ENCODE measurements around the gene CFAP300.

CFAP300 gene

DNA sequence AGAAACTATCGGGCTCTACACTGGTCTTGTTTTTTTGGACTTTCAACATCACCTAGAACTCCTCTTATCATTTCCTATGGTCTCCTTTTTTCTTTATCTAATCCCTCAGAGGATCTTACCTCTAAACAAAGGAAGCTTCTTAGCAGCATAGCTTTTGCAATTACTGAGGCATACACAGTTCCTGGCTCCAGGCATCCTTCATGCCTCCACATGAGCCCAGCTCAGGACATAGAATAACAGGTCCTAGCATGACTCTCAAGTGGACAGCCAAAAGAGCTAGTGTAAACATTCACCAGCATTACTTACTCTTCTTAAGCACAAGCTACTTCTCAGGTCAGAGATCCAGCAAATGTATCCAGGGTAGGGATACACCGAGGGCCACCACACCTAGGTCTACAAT is 17.1 kb downstream of the CFAP300 start:
- H3K4me1 ChIP-seq (ENCODE audit: insufficient read depth, low read length), result no peaks in the 10 kb centered on the region
- H3K4me3 ChIP-seq (ENCODE audit: low read depth in 1 of 2, low read length in 2 of 2), result no peak overlapping the region
- DNase-seq (no peak), ATAC-seq (ENCODE audit: insufficient read depth, low read depth) (no peak)
- H3K4me2 ChIP-seq (ENCODE audit: insufficient read depth, low read length), result no peak overlapping the region
- H2AFZ ChIP-seq (ENCODE audit: low read depth, low read length), result no peak overlapping the region
- H3K27me3 ChIP-seq (ENCODE audit: insufficient read depth, low read length, poor library complexity), result no peaks in the 10 kb centered on the region
- no peak overlapping the region for H3K27ac ChIP-seq (ENCODE audit: low read length)
- no peak for TF ChIP-seq EZH2 (IDR thresholded peaks at IDR 0.05; ENCODE audit: borderline replicate concordance, low read depth, low read length, severe bottlenecking)
- TF ChIP-seq, protein P1, sequence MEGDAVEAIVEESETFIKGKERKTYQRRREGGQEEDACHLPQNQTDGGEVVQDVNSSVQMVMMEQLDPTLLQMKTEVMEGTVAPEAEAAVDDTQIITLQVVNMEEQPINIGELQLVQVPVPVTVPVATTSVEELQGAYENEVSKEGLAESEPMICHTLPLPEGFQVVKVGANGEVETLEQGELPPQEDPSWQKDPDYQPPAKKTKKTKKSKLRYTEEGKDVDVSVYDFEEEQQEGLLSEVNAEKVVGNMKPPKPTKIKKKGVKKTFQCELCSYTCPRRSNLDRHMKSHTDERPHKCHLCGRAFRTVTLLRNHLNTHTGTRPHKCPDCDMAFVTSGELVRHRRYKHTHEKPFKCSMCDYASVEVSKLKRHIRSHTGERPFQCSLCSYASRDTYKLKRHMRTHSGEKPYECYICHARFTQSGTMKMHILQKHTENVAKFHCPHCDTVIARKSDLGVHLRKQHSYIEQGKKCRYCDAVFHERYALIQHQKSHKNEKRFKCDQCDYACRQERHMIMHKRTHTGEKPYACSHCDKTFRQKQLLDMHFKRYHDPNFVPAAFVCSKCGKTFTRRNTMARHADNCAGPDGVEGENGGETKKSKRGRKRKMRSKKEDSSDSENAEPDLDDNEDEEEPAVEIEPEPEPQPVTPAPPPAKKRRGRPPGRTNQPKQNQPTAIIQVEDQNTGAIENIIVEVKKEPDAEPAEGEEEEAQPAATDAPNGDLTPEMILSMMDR (IDR thresholded peaks at IDR 0.05; ENCODE audit: borderline replicate concordance, extremely low read depth, low read length, poor library complexity, severe bottlenecking), result no peak
- no peaks in the 10 kb centered on the region for H3K9me3 ChIP-seq (ENCODE audit: insufficient read depth, low read length, severe bottlenecking)
- no peaks in the 10 kb centered on the region for H4K20me1 ChIP-seq (ENCODE audit: insufficient read depth, low read length)
- no peaks in the 10 kb centered on the region for H3K36me3 ChIP-seq (ENCODE audit: insufficient read depth, low read length)
- no peaks in the 10 kb centered on the region for H3K79me2 ChIP-seq (ENCODE audit: insufficient read depth, low read length)
- H3K9ac ChIP-seq (ENCODE audit: low read depth, low read length), result no peak overlapping the region

DNA sequence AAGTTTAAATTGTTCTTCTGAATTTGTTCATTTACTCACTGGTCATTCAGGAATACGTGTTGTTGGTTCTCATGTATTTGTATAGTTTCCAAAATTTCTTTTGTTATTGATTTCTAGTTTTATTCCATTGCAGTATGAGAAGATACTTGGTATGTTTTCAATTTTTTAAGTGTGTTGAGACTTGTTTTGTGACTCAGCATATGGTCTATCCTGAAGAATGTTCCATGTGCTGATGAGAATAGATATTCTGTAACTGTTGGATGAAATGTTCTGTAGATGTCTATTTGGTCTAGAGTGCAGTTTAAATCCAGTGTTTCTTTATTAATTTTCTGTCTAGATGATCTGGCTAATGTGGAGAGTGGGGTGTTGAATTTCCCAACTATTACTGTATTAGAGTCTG is 23.5 kb downstream of the CFAP300 start:
- DNase-seq, result no peak
- H3K36me3 ChIP-seq (ENCODE audit: insufficient read depth, low read length), result no peaks in the 10 kb centered on the region
- H3K27ac ChIP-seq (ENCODE audit: low read length), result no peak overlapping the region
- H3K79me2 ChIP-seq (ENCODE audit: insufficient read depth, low read length), result no peaks in the 10 kb centered on the region
- no peak for ATAC-seq (ENCODE audit: insufficient read depth, low read depth)
- no peak for TF ChIP-seq EZH2 (IDR thresholded peaks at IDR 0.05; ENCODE audit: borderline replicate concordance, low read depth, low read length, severe bottlenecking)
- TF ChIP-seq, protein P1 (IDR thresholded peaks at IDR 0.05; ENCODE audit: borderline replicate concordance, extremely low read depth, low read length, poor library complexity, severe bottlenecking), result no peak
- H3K9ac ChIP-seq (ENCODE audit: low read depth, low read length), result no peak overlapping the region
- H2AFZ ChIP-seq (ENCODE audit: low read depth, low read length), result no peak overlapping the region
- no peaks in the 10 kb centered on the region for H4K20me1 ChIP-seq (ENCODE audit: insufficient read depth, low read length)
- H3K4me2 ChIP-seq (ENCODE audit: insufficient read depth, low read length), result no peak overlapping the region
- peaks cover 21% of the 10 kb centered on the region for H3K9me3 ChIP-seq (ENCODE audit: insufficient read depth, low read length, severe bottlenecking)
- H3K4me3 ChIP-seq (ENCODE audit: low read depth in 1 of 2, low read length in 2 of 2), result no peak overlapping the region
- H3K4me1 ChIP-seq (ENCODE audit: insufficient read depth, low read length), result no peaks in the 10 kb centered on the region
- no peaks in the 10 kb centered on the region for H3K27me3 ChIP-seq (ENCODE audit: insufficient read depth, low read length, poor library complexity)

DNA sequence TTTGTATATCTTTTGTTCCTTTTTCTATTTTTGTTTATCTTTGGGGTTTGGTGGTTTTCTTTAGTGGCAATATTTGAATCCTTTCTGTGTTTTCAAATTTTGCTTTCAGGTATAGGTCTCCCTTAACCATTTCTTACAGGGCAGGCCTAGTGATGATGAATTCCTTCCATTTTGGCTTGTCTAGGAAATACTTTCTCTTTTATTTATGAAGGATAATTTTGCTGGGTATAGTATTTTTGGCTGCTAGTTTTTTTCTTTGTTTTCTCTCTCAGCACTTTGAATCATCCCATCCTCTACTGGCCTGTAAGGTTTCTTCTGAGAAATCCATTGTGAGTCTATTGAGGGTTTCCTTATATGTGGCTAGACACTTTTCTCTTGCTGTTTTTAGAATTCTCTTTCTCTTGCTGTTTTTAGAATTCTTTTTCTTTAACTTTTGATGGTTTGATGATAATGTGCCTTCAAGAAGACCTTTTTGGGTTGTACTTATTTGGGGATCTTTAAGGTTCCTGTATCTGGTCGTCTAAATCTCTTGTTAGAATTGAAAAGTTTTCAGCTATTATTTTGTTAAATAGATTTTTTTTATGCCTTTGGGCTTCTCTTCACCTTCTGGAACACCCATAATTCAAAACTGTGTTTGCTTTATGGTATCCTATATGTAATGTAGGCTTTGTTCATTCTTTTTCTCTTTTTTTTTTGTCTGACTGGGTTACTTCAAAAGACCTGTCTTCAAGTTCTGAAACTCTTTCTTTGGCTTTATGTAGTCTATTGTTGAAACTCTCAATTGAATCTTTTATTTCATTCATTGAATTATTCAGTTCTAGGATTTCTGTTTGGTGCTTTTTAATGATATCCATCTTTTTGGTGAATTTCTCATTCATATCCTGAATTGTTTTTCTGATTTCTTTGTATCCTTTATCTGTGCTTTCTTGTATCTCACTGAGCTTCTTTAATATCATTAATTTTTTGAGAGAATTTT is 24.5 kb downstream of the CFAP300 start:
- H3K79me2 ChIP-seq (ENCODE audit: insufficient read depth, low read length), result no peaks in the 10 kb centered on the region
- no peak overlapping the region for H2AFZ ChIP-seq (ENCODE audit: low read depth, low read length)
- no peaks in the 10 kb centered on the region for H3K27me3 ChIP-seq (ENCODE audit: insufficient read depth, low read length, poor library complexity)
- H3K27ac ChIP-seq (ENCODE audit: low read length), result no peak overlapping the region
- TF ChIP-seq EZH2 (IDR thresholded peaks at IDR 0.05; ENCODE audit: borderline replicate concordance, low read depth, low read length, severe bottlenecking), result no peak
- TF ChIP-seq, protein P1 (IDR thresholded peaks at IDR 0.05; ENCODE audit: borderline replicate concordance, extremely low read depth, low read length, poor library complexity, severe bottlenecking), result no peak
- no peak overlapping the region for H3K4me3 ChIP-seq (ENCODE audit: low read depth in 1 of 2, low read length in 2 of 2)
- H3K9me3 ChIP-seq (ENCODE audit: insufficient read depth, low read length, severe bottlenecking), result peaks cover 21% of the 10 kb centered on the region
- ATAC-seq (ENCODE audit: insufficient read depth, low read depth), result no peak
- H3K4me2 ChIP-seq (ENCODE audit: insufficient read depth, low read length), result no peak overlapping the region
- H3K9ac ChIP-seq (ENCODE audit: low read depth, low read length), result no peak overlapping the region
- no peaks in the 10 kb centered on the region for H4K20me1 ChIP-seq (ENCODE audit: insufficient read depth, low read length)
- no peak for DNase-seq
- no peaks in the 10 kb centered on the region for H3K36me3 ChIP-seq (ENCODE audit: insufficient read depth, low read length)
- no peaks in the 10 kb centered on the region for H3K4me1 ChIP-seq (ENCODE audit: insufficient read depth, low read length)

Data from DND-41 (cell line).